Neural cell (in vitro differentiated cells): Measurements from ENCODE around the gene C1orf198. TPM values are rescaled to one million over a fixed set of nuclear protein-coding genes. Genes with fewer than 3 reads are reported as not detected.

Experiments
- H2AFZ ChIP-seq: fragments of 200-600, 300-800 bp; sonication (generic), shearing (Covaris generic); 2 replicates; pipeline ENCODE4 v1.6.0; 2014; ENCODE audit warnings: low read depth, mild to moderate bottlenecking, antibody characterized with exemption, low read length, moderate library complexity
- H3F3A ChIP-seq: fragments of 200-600 bp; shearing (Covaris generic); 2 replicates; pipeline ENCODE4 v1.6.1; 2016; ENCODE audit warnings: mild to moderate bottlenecking, moderate library complexity, mixed read lengths, antibody characterized with exemption, low read length; ENCODE audit not compliant: insufficient read depth, poor library complexity, severe bottlenecking
- H3K27ac ChIP-seq: fragments of 200-600, 300-800 bp; sonication (generic), shearing (Covaris generic); 2 replicates; pipeline ENCODE4 v1.5.1; 2014; ENCODE audit warnings: mild to moderate bottlenecking, low read length, moderate library complexity
- H3K27me3 ChIP-seq: fragments of 300-800, 200-600 bp; sonication (generic), shearing (Covaris generic); 2 replicates; pipeline ENCODE4 v1.6.0; 2014; ENCODE audit warnings: mild to moderate bottlenecking, low read depth, low read length, moderate library complexity; ENCODE audit not compliant: insufficient read depth
- H3K36me3 ChIP-seq: fragments of 300-800, 200-600 bp; sonication (generic), shearing (Covaris generic); 2 replicates; pipeline ENCODE4 v1.5.1; 2014; ENCODE audit warnings: mild to moderate bottlenecking, antibody characterized with exemption, low read length, moderate library complexity; ENCODE audit not compliant: insufficient read depth
- H3K4me2 ChIP-seq: fragments of 300-800, 200-600 bp; sonication (generic), shearing (Covaris generic); 2 replicates; pipeline ENCODE4 v1.6.0; 2014; ENCODE audit warnings: mild to moderate bottlenecking, low read length
- H3K4me3 ChIP-seq: fragments of 300-800, 200-600 bp; sonication (generic), shearing (Covaris generic); 2 replicates; pipeline ENCODE4 v1.5.1; 2014; ENCODE audit warnings: mild to moderate bottlenecking, low read length, moderate library complexity
- H3K79me2 ChIP-seq: fragments of 200-600 bp; shearing (Covaris generic); replicated peaks from 2 replicates; pipeline ENCODE4 v1.6.0; 2014; ENCODE audit warnings: mild to moderate bottlenecking, low read length, moderate library complexity; ENCODE audit not compliant: insufficient read depth
- H3K9ac ChIP-seq: fragments of 300-800, 200-600 bp; sonication (generic), shearing (Covaris generic); 2 replicates; pipeline ENCODE4 v1.6.1; 2016; ENCODE audit warnings: mild to moderate bottlenecking, low read length, mixed read lengths
- H3K9me2 ChIP-seq: fragments of 200-600 bp; shearing (Covaris generic); 2 replicates; pipeline ENCODE4 v1.6.1; 2016; ENCODE audit warnings: mild to moderate bottlenecking, low read length, mixed read lengths; ENCODE audit not compliant: insufficient read depth
- H3K9me3 ChIP-seq: fragments of 200-600, 300-800 bp; sonication (generic), shearing (Covaris generic); 2 replicates; pipeline ENCODE4 v1.6.1; 2016; ENCODE audit warnings: mild to moderate bottlenecking, mixed run types, low read length, moderate library complexity, mixed read lengths
- H4K20me1 ChIP-seq: fragments of 200-600 bp; shearing (Covaris generic); 2 replicates; pipeline ENCODE4 v1.6.1; 2016; ENCODE audit warnings: mild to moderate bottlenecking, mixed run types; ENCODE audit not compliant: insufficient read depth
- CTCF ChIP-seq: fragments of 450-650 bp; IDR thresholded peaks from 2 replicates; pipeline ENCODE4 v1.5.1; 2014; ENCODE audit warnings: antibody characterized with exemption, mild to moderate bottlenecking, moderate library complexity; ENCODE audit not compliant: poor library complexity, severe bottlenecking
- EP300 ChIP-seq: fragments of 450-650 bp; conservative IDR thresholded peaks from 2 replicates; pipeline ENCODE4 v1.6.1; 2014; ENCODE audit warnings: antibody characterized with exemption, mild to moderate bottlenecking, moderate library complexity; ENCODE audit not compliant: poor library complexity, severe bottlenecking
- EZH2 ChIP-seq: fragments of 200-600, 300-800 bp; shearing (Covaris generic), sonication (generic); IDR thresholded peaks from 2 replicates; pipeline ENCODE4 v1.6.1; 2014; ENCODE audit warnings: antibody characterized with exemption, low read length, borderline replicate concordance, mild to moderate bottlenecking; ENCODE audit not compliant: insufficient read depth, poor library complexity, severe bottlenecking
- MXI1 ChIP-seq: fragments of 450-650 bp; conservative IDR thresholded peaks from 2 replicates; pipeline ENCODE4 v1.6.1; 2014; ENCODE audit warnings: antibody characterized with exemption, mild to moderate bottlenecking; ENCODE audit not compliant: poor library complexity, severe bottlenecking
- POLR2AphosphoS5 ChIP-seq: IDR thresholded peaks from 2 replicates; pipeline ENCODE4 v1.6.1; 2012
- RAD21 ChIP-seq: fragments of 450-650 bp; conservative IDR thresholded peaks from 2 replicates; pipeline ENCODE4 v1.6.1; 2014; ENCODE audit warnings: antibody characterized with exemption, mild to moderate bottlenecking, moderate library complexity
- SMC3 ChIP-seq: fragments of 450-650 bp; conservative IDR thresholded peaks from 2 replicates; pipeline ENCODE4 v1.6.1; 2014; ENCODE audit warnings: antibody characterized with exemption, mild to moderate bottlenecking, moderate library complexity; ENCODE audit not compliant: poor library complexity
- TAF1 ChIP-seq: IDR thresholded peaks from 2 replicates; pipeline ENCODE4 v1.6.1; 2012; ENCODE audit warnings: low read depth
- polyA plus RNA-seq: library from polyadenylated mRNA; depleted of rRNA; stranded (reverse); fragments of >200 nt; gene quantifications from 2 replicates; pipeline ENCODE4 v1.2.3, GENCODE V29; 2014
- TF ChIP-seq, protein P1 (sequence below): IDR thresholded peaks from 2 replicates; pipeline ENCODE4 v1.6.1; 2012; ENCODE audit warnings: borderline replicate concordance

The C1orf198 gene
- polyA plus RNA-seq, 1 donor from 2014 or later: 16.7 TPM

DNA sequence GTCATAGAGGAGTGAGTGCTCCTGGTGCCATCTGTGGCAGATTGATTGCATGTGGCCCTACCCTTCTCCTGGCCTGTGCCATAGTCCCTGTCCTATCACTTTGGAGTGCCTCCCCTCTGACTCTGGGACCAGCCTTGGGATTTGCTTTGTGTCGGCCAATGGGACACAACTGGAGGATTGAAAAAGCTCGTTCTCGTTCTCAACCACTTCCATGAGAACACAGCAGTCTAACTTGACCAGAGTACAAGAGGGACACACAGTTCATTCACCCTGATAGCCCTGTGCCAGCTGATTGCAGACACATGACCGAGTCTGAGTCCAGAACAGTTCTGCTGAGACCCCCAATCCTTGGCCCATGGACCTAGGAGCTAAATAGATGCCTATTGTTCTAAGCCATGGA lies 47.8 kb downstream of the C1orf198 start:
- no peak overlapping the region for H3K27ac ChIP-seq

DNA sequence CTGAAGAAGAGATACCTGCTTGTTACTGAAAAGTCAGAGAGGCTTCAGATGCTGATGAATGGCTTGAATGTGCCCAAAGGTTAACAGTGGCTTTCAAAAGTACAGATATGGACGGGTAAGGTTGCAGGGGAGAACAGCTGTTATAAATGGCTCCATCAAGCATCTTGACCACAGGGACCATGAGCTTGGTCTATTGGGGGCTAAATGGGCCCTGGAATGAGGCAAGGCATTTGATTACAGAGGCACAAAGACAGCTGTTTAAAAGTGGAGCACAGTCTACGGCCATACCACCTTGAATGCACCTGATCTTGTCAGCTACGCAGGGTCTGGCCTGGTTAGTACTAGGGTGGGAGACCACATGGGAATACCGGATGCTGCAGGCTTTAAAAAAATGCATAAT lies 48.3 kb downstream of the C1orf198 start:
- Histone ChIP-seq H2AFZ (no peak overlapping the region), H3K9me2 (no peaks in the 10 kb centered on the region), H3K4me2 (no peak overlapping the region), H3F3A (no peaks in the 10 kb centered on the region), H3K9ac (no peak overlapping the region), H4K20me1 (no peaks in the 10 kb centered on the region), H3K36me3 (no peaks in the 10 kb centered on the region), H3K27ac (no peak overlapping the region), H3K79me2 (no peaks in the 10 kb centered on the region), H3K27me3 (no peaks in the 10 kb centered on the region), H3K4me3 (no peak overlapping the region), H3K9me3 (no peaks in the 10 kb centered on the region)
- no peak for TF ChIP-seq EP300
- no peak for TF ChIP-seq TAF1
- TF ChIP-seq POLR2AphosphoS5: no peak
- TF ChIP-seq, protein P1, sequence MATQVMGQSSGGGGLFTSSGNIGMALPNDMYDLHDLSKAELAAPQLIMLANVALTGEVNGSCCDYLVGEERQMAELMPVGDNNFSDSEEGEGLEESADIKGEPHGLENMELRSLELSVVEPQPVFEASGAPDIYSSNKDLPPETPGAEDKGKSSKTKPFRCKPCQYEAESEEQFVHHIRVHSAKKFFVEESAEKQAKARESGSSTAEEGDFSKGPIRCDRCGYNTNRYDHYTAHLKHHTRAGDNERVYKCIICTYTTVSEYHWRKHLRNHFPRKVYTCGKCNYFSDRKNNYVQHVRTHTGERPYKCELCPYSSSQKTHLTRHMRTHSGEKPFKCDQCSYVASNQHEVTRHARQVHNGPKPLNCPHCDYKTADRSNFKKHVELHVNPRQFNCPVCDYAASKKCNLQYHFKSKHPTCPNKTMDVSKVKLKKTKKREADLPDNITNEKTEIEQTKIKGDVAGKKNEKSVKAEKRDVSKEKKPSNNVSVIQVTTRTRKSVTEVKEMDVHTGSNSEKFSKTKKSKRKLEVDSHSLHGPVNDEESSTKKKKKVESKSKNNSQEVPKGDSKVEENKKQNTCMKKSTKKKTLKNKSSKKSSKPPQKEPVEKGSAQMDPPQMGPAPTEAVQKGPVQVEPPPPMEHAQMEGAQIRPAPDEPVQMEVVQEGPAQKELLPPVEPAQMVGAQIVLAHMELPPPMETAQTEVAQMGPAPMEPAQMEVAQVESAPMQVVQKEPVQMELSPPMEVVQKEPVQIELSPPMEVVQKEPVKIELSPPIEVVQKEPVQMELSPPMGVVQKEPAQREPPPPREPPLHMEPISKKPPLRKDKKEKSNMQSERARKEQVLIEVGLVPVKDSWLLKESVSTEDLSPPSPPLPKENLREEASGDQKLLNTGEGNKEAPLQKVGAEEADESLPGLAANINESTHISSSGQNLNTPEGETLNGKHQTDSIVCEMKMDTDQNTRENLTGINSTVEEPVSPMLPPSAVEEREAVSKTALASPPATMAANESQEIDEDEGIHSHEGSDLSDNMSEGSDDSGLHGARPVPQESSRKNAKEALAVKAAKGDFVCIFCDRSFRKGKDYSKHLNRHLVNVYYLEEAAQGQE: no peak
- TF ChIP-seq MXI1: no peak
- no peak for TF ChIP-seq EZH2
- no peak for TF ChIP-seq SMC3
- no peak for TF ChIP-seq RAD21
- no peak for TF ChIP-seq CTCF

More for the DNA sequence above, 47.8 kb downstream of the C1orf198 start:
- Histone ChIP-seq H3K27me3 (no peaks in the 10 kb centered on the region), H4K20me1 (no peaks in the 10 kb centered on the region), H2AFZ (no peak overlapping the region), H3K9ac (no peak overlapping the region), H3K79me2 (no peaks in the 10 kb centered on the region), H3K36me3 (no peaks in the 10 kb centered on the region), H3F3A (no peaks in the 10 kb centered on the region), H3K9me3 (no peaks in the 10 kb centered on the region), H3K9me2 (no peaks in the 10 kb centered on the region), H3K4me3 (no peak overlapping the region), H3K4me2 (no peak overlapping the region)
- TF ChIP-seq EP300: no peak
- TF ChIP-seq MXI1: no peak
- TF ChIP-seq EZH2: no peak
- no peak for TF ChIP-seq RAD21
- TF ChIP-seq, protein P1: no peak
- no peak for TF ChIP-seq POLR2AphosphoS5
- no peak for TF ChIP-seq SMC3
- no peak for TF ChIP-seq TAF1
- no peak for TF ChIP-seq CTCF
